NCI-H82 (cell line): ENCODE measurements around the gene UBXN7.
"Not testable (repeated sequence)": the region's sequence is repeated elsewhere in the genome, so short reads cannot be mapped to it uniquely, and the experiment has no call there.

Source experiments
- DNase-seq: peaks from one replicate; lab custom pipeline; 2025; lab: John Stamatoyannopoulos, UW

Gene UBXN7

GRCh38 chr3:196418601-196419000, 13.6 kb downstream of the UBXN7 start:
- no peak for DNase-seq

- DNase-seq: no peak
Observed at GRCh38 chr3:196414469-196414868, 17.8 kb downstream of the UBXN7 start.

- DNase-seq: no peak
Observed at GRCh38 chr3:196412704-196413103, 19.5 kb downstream of the UBXN7 start.

GRCh38 chr3:196409409-196409808, 22.8 kb downstream of the UBXN7 start:
- no peak for DNase-seq

- DNase-seq: no peak
Observed at GRCh38 chr3:196408565-196409300, 23.5 kb downstream of the UBXN7 start.

- DNase-seq: no peak
Observed at GRCh38 chr3:196406811-196407470, 25.3 kb downstream of the UBXN7 start.

GRCh38 chr3:196400331-196400730, 31.9 kb downstream of the UBXN7 start:
- DNase-seq: no peak

GRCh38 chr3:196399485-196399945, 32.7 kb downstream of the UBXN7 start:
- no peak for DNase-seq

DNA sequence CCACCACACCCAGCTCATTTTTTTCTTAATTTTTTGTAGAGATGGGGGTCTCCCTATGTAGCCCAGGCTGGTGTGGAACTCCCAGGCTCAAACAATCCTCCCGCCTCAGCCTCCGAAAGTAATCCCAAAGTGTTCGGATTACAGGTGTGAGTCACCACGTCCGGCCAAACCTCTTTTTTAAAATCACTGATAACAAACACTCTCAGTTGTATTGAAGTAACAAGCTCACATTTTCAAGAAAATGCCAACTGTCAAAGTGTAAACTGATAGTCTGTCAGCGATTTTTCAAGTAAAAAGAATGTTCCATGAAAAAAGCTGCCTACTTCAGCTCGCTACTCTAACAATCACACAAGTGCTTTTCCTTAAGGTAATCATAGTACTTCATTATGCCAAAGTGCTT, 33.4 kb downstream of the UBXN7 start:
- DNase-seq: no peak

DNA sequence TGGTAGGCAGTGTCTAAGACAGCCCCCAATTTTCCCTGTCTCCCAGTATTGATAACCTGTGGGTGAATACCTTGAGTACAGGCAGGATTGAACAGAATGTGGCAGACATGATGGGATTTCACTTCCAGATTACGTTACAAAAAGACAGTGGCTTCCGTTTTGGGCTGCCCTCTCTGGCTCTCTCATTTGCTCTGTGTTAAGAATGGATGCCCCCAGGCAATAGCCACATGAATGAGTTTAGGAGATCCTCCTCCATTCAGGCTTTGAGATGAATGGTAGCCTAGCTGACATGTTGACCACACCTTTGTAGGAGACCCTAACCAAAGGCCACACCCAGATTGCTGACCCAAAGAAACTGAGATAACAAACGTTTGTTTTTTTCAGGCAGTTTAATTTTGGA, 34.3 kb downstream of the UBXN7 start:
- DNase-seq: no peak

- DNase-seq: no peak
Observed at GRCh38 chr3:196390116-196390515, 42.1 kb downstream of the UBXN7 start.

DNA sequence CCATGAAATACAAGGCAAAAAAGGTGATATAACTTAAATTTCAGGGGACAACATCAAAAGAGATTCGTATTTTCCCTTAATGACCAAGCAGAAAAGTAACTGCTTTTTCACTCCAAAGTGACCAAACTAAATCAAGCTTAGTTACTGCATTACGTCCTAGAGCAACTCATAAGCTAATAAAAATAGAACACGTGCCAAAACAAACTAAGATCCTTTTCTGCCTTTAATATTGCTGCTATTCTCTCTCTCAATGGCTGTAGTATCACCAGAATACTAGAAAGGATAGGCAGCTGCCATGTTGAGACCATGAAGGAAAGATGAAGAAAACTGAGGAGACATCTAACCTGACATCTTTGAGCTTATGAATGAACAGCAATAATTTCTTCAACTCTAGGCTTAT, 43.3 kb downstream of the UBXN7 start:
- no peak for DNase-seq

GRCh38 chr3:196387941-196388340, 44.3 kb downstream of the UBXN7 start:
- not testable (repeated sequence) for DNase-seq

DNA sequence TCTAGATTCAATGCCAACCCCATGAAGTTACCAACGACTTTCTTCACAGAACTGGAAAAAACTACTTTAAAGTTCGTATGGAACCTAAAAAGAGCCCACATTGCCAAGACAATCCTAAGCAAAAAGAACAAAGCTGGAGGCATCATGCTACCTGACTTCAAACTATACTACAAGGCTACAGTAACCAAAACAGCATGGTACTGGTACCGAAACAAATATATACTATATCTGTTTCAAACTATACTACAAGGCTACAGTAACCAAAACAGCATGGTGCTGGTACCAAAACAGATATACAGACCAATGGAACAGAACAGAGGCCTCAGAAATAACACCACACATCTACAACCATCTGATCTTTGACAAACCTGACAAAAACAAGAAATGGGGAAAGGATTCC, 45.4 kb downstream of the UBXN7 start:
- DNase-seq: not testable (repeated sequence)

DNA sequence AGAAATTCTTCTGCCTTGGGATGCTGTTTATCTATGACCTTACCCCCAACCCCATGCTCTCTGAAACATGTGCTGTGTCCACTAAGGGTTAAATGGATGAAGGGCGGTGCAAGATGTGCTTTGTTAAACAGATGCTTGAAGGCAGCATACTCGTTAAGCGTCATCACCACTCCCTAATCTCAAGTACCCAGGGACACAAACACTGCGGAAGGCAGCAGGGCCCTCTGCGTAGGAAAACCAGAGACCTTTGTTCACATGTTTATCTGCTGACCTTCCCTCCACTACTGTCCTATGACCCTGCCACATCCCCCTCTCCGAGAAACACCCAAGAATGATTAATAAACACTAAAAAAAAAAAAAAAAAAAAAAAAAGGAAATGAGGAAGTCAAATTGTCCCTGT, 46.2 kb downstream of the UBXN7 start:
- DNase-seq: not testable (repeated sequence)

GRCh38 chr3:196385446-196385845, 46.8 kb downstream of the UBXN7 start:
- DNase-seq: not testable (repeated sequence)

DNA sequence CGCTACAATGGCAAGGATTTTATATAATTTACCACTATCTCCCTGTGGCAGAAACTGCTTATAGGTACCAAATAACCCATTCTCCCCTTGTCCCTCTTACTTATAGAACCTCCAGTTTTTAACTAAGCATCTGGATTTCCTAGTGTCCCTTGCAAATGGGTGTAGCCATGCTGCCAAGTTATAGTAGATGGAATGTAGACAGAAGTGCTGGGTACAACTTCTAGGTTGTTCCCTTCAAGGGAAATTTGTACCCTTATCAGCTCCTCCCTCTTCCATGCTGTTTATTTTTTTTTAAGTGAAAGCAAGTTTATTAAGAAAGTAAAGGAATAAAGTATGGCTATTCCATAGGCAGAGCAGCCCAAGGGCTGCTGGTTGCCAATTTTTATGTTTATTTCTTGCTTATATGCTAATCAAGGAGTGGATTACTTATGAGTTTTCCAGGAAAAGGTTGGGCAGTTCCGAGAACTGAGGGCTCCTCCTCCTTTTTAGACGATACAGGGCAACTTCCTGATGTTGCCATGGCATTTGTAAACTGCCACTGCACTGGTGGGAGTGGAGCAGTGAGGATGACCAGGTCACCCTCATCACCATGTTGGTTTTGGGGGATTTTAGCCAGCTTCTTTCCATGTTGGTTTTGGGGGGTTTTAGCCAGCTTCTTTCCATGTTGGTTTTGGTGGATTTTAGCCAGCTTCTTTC, 53.9 kb downstream of the UBXN7 start:
- DNase-seq: no peak

DNA sequence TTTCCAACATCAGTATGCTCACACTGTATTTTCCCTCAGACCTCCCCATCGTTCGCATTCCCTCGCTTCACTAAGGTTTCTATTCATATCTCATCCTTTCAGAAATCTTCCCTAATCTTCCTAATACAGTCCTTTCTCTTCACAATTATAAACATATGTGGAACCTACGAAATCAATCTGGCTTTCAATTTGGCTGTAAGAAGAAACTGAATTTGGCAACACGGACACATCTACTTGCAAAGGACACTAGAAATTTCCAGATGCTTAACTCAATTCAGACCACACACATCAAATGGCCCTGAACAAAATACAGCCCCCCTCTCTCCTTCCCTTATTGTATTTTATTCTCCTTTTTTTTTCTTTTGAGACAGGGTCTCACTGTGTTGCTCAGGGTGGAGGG, 54.9 kb downstream of the UBXN7 start:
- no peak for DNase-seq

DNA sequence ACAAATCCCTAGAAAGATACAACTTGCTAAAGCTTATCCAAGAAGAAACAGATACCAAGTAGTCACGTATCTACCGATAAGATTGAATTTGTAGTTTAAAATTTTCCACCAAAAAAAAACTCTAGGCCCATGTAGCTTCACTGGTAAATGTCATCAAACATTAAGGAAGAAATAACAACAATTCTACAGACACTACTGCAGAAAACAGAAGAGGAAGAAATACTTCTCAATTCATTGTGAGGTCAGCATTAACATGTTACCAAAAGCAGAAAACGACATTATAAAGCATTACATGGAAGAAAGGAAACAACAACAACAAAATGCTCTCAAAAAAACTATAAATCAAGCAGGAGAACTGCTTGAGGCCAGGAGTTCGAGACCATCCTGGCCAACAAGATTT, 66.5 kb downstream of the UBXN7 start:
- DNase-seq: no peak

DNA sequence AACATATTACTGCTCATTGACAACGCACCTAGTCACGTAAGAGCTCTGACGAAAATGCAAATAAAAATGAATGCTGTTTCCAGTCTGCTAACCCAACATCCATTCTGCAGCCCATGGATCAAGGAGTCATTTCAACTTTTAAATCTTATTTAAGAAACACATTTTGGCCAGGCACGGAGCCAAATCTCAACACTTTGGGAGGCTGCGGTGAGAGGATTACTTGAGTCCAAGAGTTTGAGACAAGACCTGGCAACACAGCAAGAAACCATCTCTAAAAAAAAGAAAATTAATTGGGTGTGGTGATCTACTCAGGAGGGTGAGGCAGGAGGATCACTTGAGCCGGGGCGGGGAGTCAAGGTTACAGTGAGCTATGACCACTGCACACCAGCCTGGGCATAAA, 71.6 kb downstream of the UBXN7 start:
- no peak for DNase-seq

DNA sequence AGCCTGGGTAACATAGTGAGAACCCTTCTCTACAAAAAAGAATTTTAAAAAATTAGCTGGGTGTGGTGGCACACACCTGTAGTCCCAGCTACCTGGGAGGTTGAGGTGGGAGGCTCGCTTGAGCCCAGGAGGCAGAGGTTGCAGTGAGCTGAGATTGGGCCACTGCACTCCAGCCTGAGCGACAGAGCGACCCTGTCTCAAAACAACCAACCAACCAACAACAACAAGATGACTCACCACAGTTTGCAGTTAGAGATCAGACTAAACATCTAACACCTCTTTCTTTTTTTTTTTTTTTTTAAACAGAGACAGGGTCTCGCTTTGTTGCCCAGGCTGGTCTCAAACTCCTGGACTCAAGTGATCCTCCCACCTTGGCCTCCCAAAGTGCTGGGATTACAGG, 73.7 kb downstream of the UBXN7 start:
- DNase-seq: not testable (repeated sequence)

DNA sequence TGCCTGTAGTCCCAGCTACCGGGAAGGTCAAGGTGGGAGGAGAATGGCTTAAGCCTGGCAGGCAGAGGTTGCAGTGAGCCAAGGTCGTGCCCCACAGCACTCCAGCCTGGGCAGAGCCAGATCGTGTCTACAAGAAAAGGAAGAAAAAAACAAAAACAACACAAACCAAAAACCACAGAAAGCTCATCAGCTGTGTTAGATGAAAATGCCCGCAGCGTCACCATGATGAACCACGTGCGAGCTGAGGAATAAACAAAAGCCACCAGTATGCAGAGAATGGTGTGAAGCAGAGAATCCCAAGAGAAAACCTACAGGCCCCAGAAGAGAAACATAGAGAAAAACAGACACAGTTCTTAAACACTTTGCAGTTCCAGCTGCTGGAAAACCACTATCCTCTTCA, 74.3 kb downstream of the UBXN7 start:
- no peak for DNase-seq

- no peak for DNase-seq
Observed at GRCh38 chr3:196356556-196356955, 75.7 kb downstream of the UBXN7 start.
